ENCODE data around the gene EIF2AK3.
"Not testable (repeated sequence)": the region's sequence is repeated elsewhere in the genome, so short reads cannot be mapped to it uniquely, and the experiment has no call there.

The EIF2AK3 gene

GRCh38 chr2:88561646-88562388 lies 65.4 kb downstream of the EIF2AK3 start:
- no peak for ATAC-seq (ENCODE audit: low read depth)
- Mint-ChIP-seq H3K36me3 (peaks cover 21% of the 10 kb centered on the region), H3K27ac (peak overlapping the region; percentile 87), H3K4me3 (no peak overlapping the region), H3K4me1 (peaks cover 9% of the 10 kb centered on the region), H3K9me3 (no peaks in the 10 kb centered on the region), H3K27me3 (no peaks in the 10 kb centered on the region)
- DNase-seq (ENCODE audit: low spot score in 2 of 2): no peak

- peaks cover 9% of the 10 kb centered on the region for H3K4me1 Mint-ChIP-seq
- peaks cover 26% of the 10 kb centered on the region for H3K36me3 Mint-ChIP-seq
- peak overlapping the region; percentile 87 for H3K27ac Mint-ChIP-seq
- H3K4me3 Mint-ChIP-seq: no peak overlapping the region
- DNase-seq (ENCODE audit: low spot score in 2 of 2) (no peak), ATAC-seq (ENCODE audit: low read depth) (no peak)
- no peaks in the 10 kb centered on the region for H3K9me3 Mint-ChIP-seq
- no peaks in the 10 kb centered on the region for H3K27me3 Mint-ChIP-seq
These were observed 66.5 kb downstream of the EIF2AK3 start for GRCh38 chr2:88560619-88561307.

GRCh38 chr2:88557290-88557689 lies 70.0 kb downstream of the EIF2AK3 start:
- no peak for ATAC-seq (ENCODE audit: low read depth)
- no peak overlapping the region for H3K27ac Mint-ChIP-seq
- DNase-seq (ENCODE audit: low spot score in 2 of 2): no peak
- H3K27me3 Mint-ChIP-seq: no peaks in the 10 kb centered on the region
- peaks cover 9% of the 10 kb centered on the region for H3K4me1 Mint-ChIP-seq
- H3K36me3 Mint-ChIP-seq: peaks cover 17% of the 10 kb centered on the region
- no peaks in the 10 kb centered on the region for H3K9me3 Mint-ChIP-seq
- no peak overlapping the region for H3K4me3 Mint-ChIP-seq

- H3K27me3 Mint-ChIP-seq: no peaks in the 10 kb centered on the region
- peaks cover 9% of the 10 kb centered on the region for H3K4me1 Mint-ChIP-seq
- H3K36me3 Mint-ChIP-seq: peaks cover 16% of the 10 kb centered on the region
- DNase-seq (ENCODE audit: low spot score in 2 of 2) (no peak), ATAC-seq (ENCODE audit: low read depth) (no peak)
- H3K27ac Mint-ChIP-seq: no peak overlapping the region
- H3K4me3 Mint-ChIP-seq: no peak overlapping the region
- H3K9me3 Mint-ChIP-seq: no peaks in the 10 kb centered on the region
These were observed 71.2 kb downstream of the EIF2AK3 start for GRCh38 chr2:88556026-88556425.

- DNase-seq (ENCODE audit: low spot score in 2 of 2): no peak
- H3K4me1 Mint-ChIP-seq: no peaks in the 10 kb centered on the region
- H3K27ac Mint-ChIP-seq: no peak overlapping the region
- no peak overlapping the region for H3K4me3 Mint-ChIP-seq
- ATAC-seq (ENCODE audit: low read depth): no peak
- H3K27me3 Mint-ChIP-seq: peaks cover 2% of the 10 kb centered on the region
- H3K36me3 Mint-ChIP-seq: peaks cover 8% of the 10 kb centered on the region
- H3K9me3 Mint-ChIP-seq: no peaks in the 10 kb centered on the region
These were observed 73.1 kb downstream of the EIF2AK3 start for GRCh38 chr2:88554189-88554588.

- no peak overlapping the region for H3K4me3 Mint-ChIP-seq
- H3K27ac Mint-ChIP-seq: no peak overlapping the region
- DNase-seq (ENCODE audit: low spot score in 2 of 2) (no peak), ATAC-seq (ENCODE audit: low read depth) (no peak)
- peaks cover 4% of the 10 kb centered on the region for H3K27me3 Mint-ChIP-seq
- no peaks in the 10 kb centered on the region for H3K9me3 Mint-ChIP-seq
- no peaks in the 10 kb centered on the region for H3K36me3 Mint-ChIP-seq
- no peaks in the 10 kb centered on the region for H3K4me1 Mint-ChIP-seq
These were observed 77.5 kb downstream of the EIF2AK3 start for GRCh38 chr2:88549616-88550292.

GRCh38 chr2:88546291-88546690 lies 81.0 kb downstream of the EIF2AK3 start:
- H3K4me3 Mint-ChIP-seq; ATAC-seq (ENCODE audit: low read depth); H3K36me3 Mint-ChIP-seq; DNase-seq (ENCODE audit: low spot score in 2 of 2); H3K4me1 Mint-ChIP-seq; H3K27ac Mint-ChIP-seq; H3K27me3 Mint-ChIP-seq; H3K9me3 Mint-ChIP-seq: not testable (repeated sequence)

GRCh38 chr2:88545118-88545517 lies 82.1 kb downstream of the EIF2AK3 start:
- Mint-ChIP-seq H3K4me1 (no peaks in the 10 kb centered on the region), H3K4me3 (no peak overlapping the region), H3K27ac (no peak overlapping the region), H3K36me3 (peaks cover 3% of the 10 kb centered on the region), H3K9me3 (peaks cover 3% of the 10 kb centered on the region), H3K27me3 (peaks cover 13% of the 10 kb centered on the region)
- DNase-seq (ENCODE audit: low spot score in 2 of 2): no peak
- ATAC-seq (ENCODE audit: low read depth): no peak

GRCh38 chr2:88543541-88544057 lies 83.7 kb downstream of the EIF2AK3 start:
- H3K4me3 Mint-ChIP-seq: no peak overlapping the region
- ATAC-seq (ENCODE audit: low read depth) (no peak), DNase-seq (ENCODE audit: low spot score in 2 of 2) (no peak)
- peaks cover 4% of the 10 kb centered on the region for H3K9me3 Mint-ChIP-seq
- no peak overlapping the region for H3K27ac Mint-ChIP-seq
- H3K36me3 Mint-ChIP-seq: peaks cover 4% of the 10 kb centered on the region
- H3K4me1 Mint-ChIP-seq: no peaks in the 10 kb centered on the region
- peaks cover 11% of the 10 kb centered on the region for H3K27me3 Mint-ChIP-seq

GRCh38 chr2:88542668-88543067 lies 84.6 kb downstream of the EIF2AK3 start:
- DNase-seq (ENCODE audit: low spot score in 2 of 2): no peak
- no peak overlapping the region for H3K4me3 Mint-ChIP-seq
- H3K27ac Mint-ChIP-seq: no peak overlapping the region
- H3K9me3 Mint-ChIP-seq: peaks cover 4% of the 10 kb centered on the region
- H3K36me3 Mint-ChIP-seq: peaks cover 4% of the 10 kb centered on the region
- peaks cover 15% of the 10 kb centered on the region for H3K27me3 Mint-ChIP-seq
- no peaks in the 10 kb centered on the region for H3K4me1 Mint-ChIP-seq
- ATAC-seq (ENCODE audit: low read depth): no peak

- Mint-ChIP-seq H3K27me3 (peaks cover 18% of the 10 kb centered on the region), H3K4me1 (no peaks in the 10 kb centered on the region), H3K36me3 (peaks cover 4% of the 10 kb centered on the region), H3K4me3 (no peak overlapping the region), H3K9me3 (peaks cover 4% of the 10 kb centered on the region), H3K27ac (no peak overlapping the region)
- DNase-seq (ENCODE audit: low spot score in 2 of 2): no peak
- ATAC-seq (ENCODE audit: low read depth): no peak
These were observed 86.9 kb downstream of the EIF2AK3 start for GRCh38 chr2:88540346-88540745.

GRCh38 chr2:88538362-88538917 lies 88.8 kb downstream of the EIF2AK3 start:
- ATAC-seq (ENCODE audit: low read depth) (no peak), DNase-seq (ENCODE audit: low spot score in 2 of 2) (no peak)
- Mint-ChIP-seq H3K36me3 (peaks cover 4% of the 10 kb centered on the region), H3K4me1 (no peaks in the 10 kb centered on the region), H3K27me3 (peaks cover 18% of the 10 kb centered on the region), H3K27ac (no peak overlapping the region), H3K9me3 (peaks cover 4% of the 10 kb centered on the region), H3K4me3 (no peak overlapping the region)

- no peak overlapping the region for H3K27ac Mint-ChIP-seq
- ATAC-seq (ENCODE audit: low read depth) (no peak), DNase-seq (ENCODE audit: low spot score in 2 of 2) (no peak)
- peaks cover 4% of the 10 kb centered on the region for H3K36me3 Mint-ChIP-seq
- peaks cover 4% of the 10 kb centered on the region for H3K9me3 Mint-ChIP-seq
- peaks cover 15% of the 10 kb centered on the region for H3K27me3 Mint-ChIP-seq
- H3K4me3 Mint-ChIP-seq: no peak overlapping the region
- no peaks in the 10 kb centered on the region for H3K4me1 Mint-ChIP-seq
These were observed 89.6 kb downstream of the EIF2AK3 start for GRCh38 chr2:88537640-88538039.

- peaks cover 2% of the 10 kb centered on the region for H3K27me3 Mint-ChIP-seq
- no peaks in the 10 kb centered on the region for H3K9me3 Mint-ChIP-seq
These were observed 97.2 kb downstream of the EIF2AK3 start for GRCh38 chr2:88530081-88530480.

More at GRCh38 chr2:88530081-88530480, 97.2 kb downstream of the EIF2AK3 start:
- H3K27ac Mint-ChIP-seq: no peak overlapping the region
- ATAC-seq (ENCODE audit: low read depth): no peak
- no peak overlapping the region for H3K4me3 Mint-ChIP-seq
- no peak for DNase-seq (ENCODE audit: low spot score in 2 of 2)
- no peaks in the 10 kb centered on the region for H3K36me3 Mint-ChIP-seq
- H3K4me1 Mint-ChIP-seq: no peaks in the 10 kb centered on the region
